ENCODE results near the gene LGR5.
"Not testable (repeated sequence)": the region's sequence is repeated elsewhere in the genome, so short reads cannot be mapped to it uniquely, and the experiment has no call there.

LGR5 gene

GRCh38 chr12:71472441-71472911, 32.9 kb downstream of the LGR5 start:
- DNase-seq (ENCODE audit: extremely low read depth in 1 of 2, low read depth in 1 of 2): no peak

- DNase-seq (ENCODE audit: extremely low read depth in 1 of 2, low read depth in 1 of 2): no peak
Observed at GRCh38 chr12:71474791-71475190, 35.2 kb downstream of the LGR5 start.

- DNase-seq (ENCODE audit: extremely low read depth in 1 of 2, low read depth in 1 of 2): no peak
Observed at GRCh38 chr12:71475280-71475679, 35.7 kb downstream of the LGR5 start.

- DNase-seq (ENCODE audit: extremely low read depth in 1 of 2, low read depth in 1 of 2): no peak
Observed at GRCh38 chr12:71476513-71476912, 36.9 kb downstream of the LGR5 start.

- DNase-seq (ENCODE audit: extremely low read depth in 1 of 2, low read depth in 1 of 2): no peak
Observed at GRCh38 chr12:71477609-71478008, 38.0 kb downstream of the LGR5 start.

GRCh38 chr12:71478270-71478669, 38.7 kb downstream of the LGR5 start:
- no peak for DNase-seq (ENCODE audit: extremely low read depth in 1 of 2, low read depth in 1 of 2)

- DNase-seq (ENCODE audit: extremely low read depth in 1 of 2, low read depth in 1 of 2): no peak
Observed at GRCh38 chr12:71484272-71484905, 44.8 kb downstream of the LGR5 start.

- DNase-seq (ENCODE audit: extremely low read depth in 1 of 2, low read depth in 1 of 2): not testable (repeated sequence)
Observed at GRCh38 chr12:71490844-71491243, 51.2 kb downstream of the LGR5 start.

GRCh38 chr12:71492604-71493003, 53.0 kb downstream of the LGR5 start:
- DNase-seq (ENCODE audit: extremely low read depth in 1 of 2, low read depth in 1 of 2): no peak

- DNase-seq (ENCODE audit: extremely low read depth in 1 of 2, low read depth in 1 of 2): no peak
Observed at GRCh38 chr12:71499834-71500233, 60.2 kb downstream of the LGR5 start.

GRCh38 chr12:71503579-71504391, 64.2 kb downstream of the LGR5 start:
- DNase-seq (ENCODE audit: extremely low read depth in 1 of 2, low read depth in 1 of 2): no peak

- DNase-seq (ENCODE audit: extremely low read depth in 1 of 2, low read depth in 1 of 2): no peak
Observed at GRCh38 chr12:71504476-71504875, 64.9 kb downstream of the LGR5 start.

- no peak for DNase-seq (ENCODE audit: extremely low read depth in 1 of 2, low read depth in 1 of 2)
Observed at GRCh38 chr12:71509705-71510104, 70.1 kb downstream of the LGR5 start.

- DNase-seq (ENCODE audit: extremely low read depth in 1 of 2, low read depth in 1 of 2): no peak
Observed at GRCh38 chr12:71517145-71517846, 77.7 kb downstream of the LGR5 start.

- DNase-seq (ENCODE audit: extremely low read depth in 1 of 2, low read depth in 1 of 2): no peak
Observed at GRCh38 chr12:71521125-71521524, 81.5 kb downstream of the LGR5 start.

GRCh38 chr12:71524626-71525025, 85.0 kb downstream of the LGR5 start:
- DNase-seq (ENCODE audit: extremely low read depth in 1 of 2, low read depth in 1 of 2): no peak

- DNase-seq (ENCODE audit: extremely low read depth in 1 of 2, low read depth in 1 of 2): no peak
Observed at GRCh38 chr12:71533703-71534102, 94.1 kb downstream of the LGR5 start.

- DNase-seq (ENCODE audit: extremely low read depth in 1 of 2, low read depth in 1 of 2): no peak
Observed at GRCh38 chr12:71536279-71536938, 96.8 kb downstream of the LGR5 start.

GRCh38 chr12:71536939-71537622, 97.5 kb downstream of the LGR5 start:
- DNase-seq (ENCODE audit: extremely low read depth in 1 of 2, low read depth in 1 of 2): no peak

GRCh38 chr12:71538807-71539206, 99.2 kb downstream of the LGR5 start:
- DNase-seq (ENCODE audit: extremely low read depth in 1 of 2, low read depth in 1 of 2): no peak

GRCh38 chr12:71541583-71541982, 102.0 kb downstream of the LGR5 start:
- no peak for DNase-seq (ENCODE audit: extremely low read depth in 1 of 2, low read depth in 1 of 2)

Measured in activated CD8-positive, alpha-beta memory T cell treated with anti-CD3 and anti-CD28 coated beads for 1 hour (primary cell).